HL-60 (cell line): Measurements from ENCODE around the gene SLC15A5.

Experiments used
- GABPA ChIP-seq: IDR thresholded peaks from 2 replicates; pipeline ENCODE4 v1.6.1; 2012; ENCODE audit warnings: low read depth
- POLR2AphosphoS5 ChIP-seq: IDR thresholded peaks from 2 replicates; pipeline ENCODE4 v1.6.1; 2012; ENCODE audit warnings: low read depth
- REST ChIP-seq: IDR thresholded peaks from 2 replicates; pipeline ENCODE4 v1.6.1; 2012; ENCODE audit warnings: low read depth; ENCODE audit not compliant: insufficient replicate concordance
- SPI1 ChIP-seq: IDR thresholded peaks from 2 replicates; pipeline ENCODE4 v1.6.1; 2012; ENCODE audit warnings: low read depth, mild to moderate bottlenecking, borderline replicate concordance
- TF ChIP-seq, protein P1 (sequence below): IDR thresholded peaks from one replicate; pipeline ENCODE4 v1.5.1; 2011; ENCODE audit warnings: low read length, control low read depth, inconsistent platforms; ENCODE audit not compliant: insufficient read depth

DNA sequence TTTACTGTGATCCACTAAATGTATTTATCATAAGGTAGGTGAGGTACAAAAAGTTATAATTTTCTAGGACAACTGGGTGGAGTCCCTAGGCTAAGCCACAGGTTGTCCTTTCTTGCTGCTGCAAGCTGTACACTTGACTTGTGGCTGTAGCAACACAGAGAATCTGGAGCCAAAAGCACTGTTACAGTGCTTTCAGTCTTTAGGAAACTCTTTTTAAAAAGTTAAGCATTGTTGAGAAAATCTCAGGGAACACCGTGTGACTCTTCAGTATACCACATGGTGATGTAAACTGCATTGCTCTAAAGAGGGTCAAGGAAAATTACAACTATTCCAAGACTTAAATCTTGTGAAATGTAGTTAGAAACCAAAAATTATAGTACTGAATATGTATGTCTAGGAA is 11.4 kb downstream of the SLC15A5 start:
- TF ChIP-seq, protein P1, sequence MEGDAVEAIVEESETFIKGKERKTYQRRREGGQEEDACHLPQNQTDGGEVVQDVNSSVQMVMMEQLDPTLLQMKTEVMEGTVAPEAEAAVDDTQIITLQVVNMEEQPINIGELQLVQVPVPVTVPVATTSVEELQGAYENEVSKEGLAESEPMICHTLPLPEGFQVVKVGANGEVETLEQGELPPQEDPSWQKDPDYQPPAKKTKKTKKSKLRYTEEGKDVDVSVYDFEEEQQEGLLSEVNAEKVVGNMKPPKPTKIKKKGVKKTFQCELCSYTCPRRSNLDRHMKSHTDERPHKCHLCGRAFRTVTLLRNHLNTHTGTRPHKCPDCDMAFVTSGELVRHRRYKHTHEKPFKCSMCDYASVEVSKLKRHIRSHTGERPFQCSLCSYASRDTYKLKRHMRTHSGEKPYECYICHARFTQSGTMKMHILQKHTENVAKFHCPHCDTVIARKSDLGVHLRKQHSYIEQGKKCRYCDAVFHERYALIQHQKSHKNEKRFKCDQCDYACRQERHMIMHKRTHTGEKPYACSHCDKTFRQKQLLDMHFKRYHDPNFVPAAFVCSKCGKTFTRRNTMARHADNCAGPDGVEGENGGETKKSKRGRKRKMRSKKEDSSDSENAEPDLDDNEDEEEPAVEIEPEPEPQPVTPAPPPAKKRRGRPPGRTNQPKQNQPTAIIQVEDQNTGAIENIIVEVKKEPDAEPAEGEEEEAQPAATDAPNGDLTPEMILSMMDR, result no peak
- no peak for TF ChIP-seq GABPA
- no peak for TF ChIP-seq SPI1
- TF ChIP-seq POLR2AphosphoS5, result no peak
- no peak for TF ChIP-seq REST
